MCF 10A (cell line): ENCODE measurements around the gene PLK2. TPM values are rescaled to one million over a fixed set of nuclear protein-coding genes. Genes with fewer than 3 reads are reported as not detected.

Source experiments
- BruUV-seq: library from RNA; stranded (reverse); fragments of 400-500 nt; replicated peaks from 2 replicates; lab custom pipeline; 2021; lab: Mats Ljungman, UMichigan
- CTCF ChIA-PET: fragments of 300-600 bp; sonication (Branson Sonifier 250); formaldehyde crosslinking; extraction: SDS; loops from one replicate; lab custom pipeline; 2021; ENCODE audit warnings: antibody characterized with exemption, inconsistent platforms; lab: Yijun Ruan, JAX
- POLR2A ChIA-PET: fragments of 300-600, 350-650 bp; sonication (Branson Sonifier 250); formaldehyde crosslinking; extraction: SDS; loops from one replicate; lab custom pipeline; 2020; ENCODE audit warnings: antibody characterized with exemption, inconsistent platforms; lab: Yijun Ruan, JAX
- DNase-seq: peaks from one replicate; pipeline ENCODE4 v3.0.0-alpha.2; 2018; ENCODE audit not compliant: unreplicated experiment
- H3K27ac Mint-ChIP-seq: one replicate; pipeline ENCODE4 v1.8.0; 2022; ENCODE audit warnings: mild to moderate bottlenecking, low read depth, mixed read lengths; ENCODE audit not compliant: unreplicated experiment
- H3K27me3 Mint-ChIP-seq: one replicate; pipeline ENCODE4 v1.8.0; 2022; ENCODE audit warnings: mixed read lengths; ENCODE audit not compliant: insufficient read depth, unreplicated experiment
- H3K36me3 Mint-ChIP-seq: one replicate; pipeline ENCODE4 v1.8.0; 2022; ENCODE audit warnings: mild to moderate bottlenecking, moderate library complexity, mixed read lengths; ENCODE audit not compliant: insufficient read depth, unreplicated experiment
- H3K4me1 Mint-ChIP-seq: one replicate; pipeline ENCODE4 v1.8.0; 2022; ENCODE audit warnings: mixed read lengths; ENCODE audit not compliant: insufficient read depth, unreplicated experiment
- H3K4me3 Mint-ChIP-seq: one replicate; pipeline ENCODE4 v1.8.0; 2022; ENCODE audit warnings: mild to moderate bottlenecking, moderate library complexity, mixed read lengths; ENCODE audit not compliant: unreplicated experiment
- H3K9me3 Mint-ChIP-seq: one replicate; pipeline ENCODE4 v1.8.0; 2022; ENCODE audit warnings: mixed read lengths; ENCODE audit not compliant: unreplicated experiment
- CTCF ChIP-seq: fragments of 200-600 bp; IDR thresholded peaks from one replicate; pipeline ENCODE4 v1.8.0; 2022; ENCODE audit warnings: antibody characterized with exemption, mild to moderate bottlenecking; ENCODE audit not compliant: unreplicated experiment
- intact Hi-C: fragments of 100-400 bp; cut with micrococcal nuclease; formaldehyde crosslinking; loops from 2 replicates; pipeline ENCODE4 v1.14.1; 2022
- total RNA-seq: library from RNA; stranded (reverse); gene quantifications from 2 replicates; pipeline ENCODE4 v1.2.3, GENCODE V29; 2022

The PLK2 gene
- total RNA-seq, 1 experiment from 2014 or later, result 55.1 TPM

GRCh38 chr5:58455480-58455879 lies 4.4 kb downstream of the PLK2 start:
- no peak for TF ChIP-seq CTCF
- no peak for DNase-seq
- H3K4me1 Mint-ChIP-seq, result peaks cover 41% of the 10 kb centered on the region
- ChIA-PET CTCF (interaction anchor here (0.7 to 2.8 kb wide), 8 partner anchors 503 to 956 kb away, joined by 3 to 21 read pairs (median 4); no protein-coding TSS in a partner anchor), POLR2A (interaction anchor here (0.6 to 1.8 kb wide), 6 partner anchors 10 to 621 kb away, joined by 3 to 4 read pairs (median 3); no protein-coding TSS in a partner anchor)
- no TSS peak for BruUV-seq
- H3K36me3 Mint-ChIP-seq, result peaks cover 83% of the 10 kb centered on the region
- no peaks in the 10 kb centered on the region for H3K9me3 Mint-ChIP-seq
- H3K27me3 Mint-ChIP-seq, result no peaks in the 10 kb centered on the region
- peak overlapping the region; percentile 92 for H3K4me3 Mint-ChIP-seq
- no peak overlapping the region for H3K27ac Mint-ChIP-seq
- intact Hi-C loops, result loop anchor here (5.0 to 10.0 kb wide), 3 partner anchors 141 to 361 kb away; no protein-coding TSS in a partner anchor

- no TSS peak for BruUV-seq
- Mint-ChIP-seq H3K9me3 (no peaks in the 10 kb centered on the region), H3K4me3 (peak overlapping the region; percentile 92), H3K27me3 (no peaks in the 10 kb centered on the region), H3K4me1 (peaks cover 43% of the 10 kb centered on the region), H3K27ac (no peak overlapping the region), H3K36me3 (peaks cover 79% of the 10 kb centered on the region)
- POLR2A ChIA-PET, result interaction anchor here (0.9 to 1.8 kb wide), 4 partner anchors 10 to 620 kb away, joined by 3 to 4 read pairs (median 3); no protein-coding TSS in a partner anchor
- intact Hi-C loops, result loop anchor here (5.0 to 10.0 kb wide), 3 partner anchors 140 to 360 kb away; no protein-coding TSS in a partner anchor
- DNase-seq, result no peak
- no peak for TF ChIP-seq CTCF
- CTCF ChIA-PET, result interaction anchor here (1.8 to 2.8 kb wide), 2 partner anchors 567 to 805 kb away, joined by 4 to 21 read pairs; no protein-coding TSS in a partner anchor
Observed at GRCh38 chr5:58455066-58455465, 4.8 kb downstream of the PLK2 start.

- ChIA-PET CTCF (interaction anchor here (0.6 kb wide), 2 partner anchors 267 to 1087 kb away, joined by 3 read pairs; no protein-coding TSS in a partner anchor), POLR2A (interaction anchor here (0.6 to 1.0 kb wide), 6 partner anchors 31 to 677 kb away, joined by 3 to 4 read pairs (median 3); no protein-coding TSS in a partner anchor)
- Mint-ChIP-seq H3K9me3 (no peaks in the 10 kb centered on the region), H3K27me3 (no peaks in the 10 kb centered on the region), H3K4me1 (peaks cover 43% of the 10 kb centered on the region), H3K27ac (no peak overlapping the region), H3K36me3 (peaks cover 72% of the 10 kb centered on the region), H3K4me3 (peak overlapping the region; percentile 92)
- no peak for TF ChIP-seq CTCF
- intact Hi-C loops, result loop anchor here (5.0 to 10.0 kb wide), 3 partner anchors 139 to 457 kb away; no protein-coding TSS in a partner anchor
- DNase-seq, result no peak
- no TSS peak for BruUV-seq
Observed at GRCh38 chr5:58454025-58454424, 5.9 kb downstream of the PLK2 start.

GRCh38 chr5:58453306-58453705 lies 6.6 kb downstream of the PLK2 start:
- Mint-ChIP-seq H3K4me3 (no peak overlapping the region), H3K9me3 (no peaks in the 10 kb centered on the region), H3K27ac (no peak overlapping the region), H3K36me3 (peaks cover 65% of the 10 kb centered on the region), H3K27me3 (no peaks in the 10 kb centered on the region), H3K4me1 (peaks cover 43% of the 10 kb centered on the region)
- no peak for DNase-seq
- intact Hi-C loops, result loop anchor here (5.0 to 10.0 kb wide), 3 partner anchors 139 to 456 kb away; no protein-coding TSS in a partner anchor
- CTCF ChIA-PET, result interaction anchor here (0.6 kb wide), 2 partner anchors 266 to 1086 kb away, joined by 3 read pairs; no protein-coding TSS in a partner anchor
- no TSS peak for BruUV-seq
- POLR2A ChIA-PET, result interaction anchor here (0.6 to 1.0 kb wide), 4 partner anchors 30 to 676 kb away, joined by 3 to 4 read pairs (median 4); no protein-coding TSS in a partner anchor
- no peak for TF ChIP-seq CTCF
